Activated CD4-positive, CD25-positive, alpha-beta regulatory T cell treated with anti-CD3 and anti-CD28 coated beads, Interleukin-2, amount 50 U/mL, for 24 hours (primary cell): ENCODE measurements around the gene DDX54.
A peak's percentile ranks its signal among the peaks of the same experiment; 100 is the strongest.
"Not testable (repeated sequence)": the region's sequence is repeated elsewhere in the genome, so short reads cannot be mapped to it uniquely, and the experiment has no call there.

ENCODE experiments used
- ATAC-seq, 2 donors: fragments of 150-1000 bp; cut with Tn5 transposase; one replicate each; pipeline ENCODE4 v1.10.0; 2021; ENCODE audit warnings: mild to moderate bottlenecking in 1 of 2, moderate library complexity in 1 of 2

Gene DDX54

DNA sequence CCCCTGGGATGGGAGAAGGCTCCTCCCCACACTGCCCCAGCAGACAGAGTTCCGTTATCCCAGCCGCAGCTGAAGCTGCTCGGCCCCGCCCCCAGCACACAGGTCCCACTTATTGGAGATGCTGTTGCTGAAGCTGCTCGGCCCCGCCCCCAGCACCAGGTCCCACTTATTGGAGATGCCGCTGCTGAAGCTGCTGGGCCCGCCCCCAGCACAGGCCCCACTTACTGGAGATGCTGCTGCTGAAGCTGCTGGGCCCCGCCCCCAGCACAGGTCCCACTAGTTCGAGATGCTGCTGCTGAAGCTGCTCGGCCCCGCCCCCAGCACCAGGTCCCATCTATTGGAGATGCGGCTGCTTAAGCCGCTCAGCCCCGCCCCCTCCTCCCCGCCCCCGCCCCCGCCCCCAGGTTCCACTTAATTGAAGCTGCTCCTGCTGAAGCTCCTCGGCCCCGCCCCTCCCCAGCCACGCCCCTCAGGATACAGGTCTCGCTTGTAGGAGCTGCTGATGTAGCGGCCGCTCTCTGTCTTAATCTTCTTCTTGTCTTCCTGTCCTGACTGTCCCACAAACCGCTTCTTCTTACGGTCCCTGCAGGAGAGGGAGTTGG lies 23.8 kb downstream of the DDX54 start:
- no peak for ATAC-seq

DNA sequence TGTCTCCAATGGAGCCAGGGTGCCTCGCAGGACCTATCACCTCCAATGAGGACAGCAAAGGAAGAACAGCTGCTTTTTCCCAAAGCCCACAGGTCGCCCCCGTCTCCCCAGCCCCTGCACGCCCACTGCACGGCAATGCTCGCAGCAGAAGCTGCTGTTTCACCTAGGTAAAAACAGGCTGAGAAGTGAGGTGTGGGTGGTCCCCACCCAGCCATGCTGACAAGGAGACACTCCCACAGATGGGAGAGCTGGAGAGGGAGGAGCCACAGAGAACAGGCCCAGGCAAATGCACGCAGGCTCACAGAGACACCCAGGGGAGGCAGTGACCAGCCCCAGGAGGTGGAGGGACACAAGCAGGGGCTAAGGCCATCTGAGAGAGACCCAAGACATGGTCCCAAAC lies 25.3 kb downstream of the DDX54 start:
- ATAC-seq: no peak

DNA sequence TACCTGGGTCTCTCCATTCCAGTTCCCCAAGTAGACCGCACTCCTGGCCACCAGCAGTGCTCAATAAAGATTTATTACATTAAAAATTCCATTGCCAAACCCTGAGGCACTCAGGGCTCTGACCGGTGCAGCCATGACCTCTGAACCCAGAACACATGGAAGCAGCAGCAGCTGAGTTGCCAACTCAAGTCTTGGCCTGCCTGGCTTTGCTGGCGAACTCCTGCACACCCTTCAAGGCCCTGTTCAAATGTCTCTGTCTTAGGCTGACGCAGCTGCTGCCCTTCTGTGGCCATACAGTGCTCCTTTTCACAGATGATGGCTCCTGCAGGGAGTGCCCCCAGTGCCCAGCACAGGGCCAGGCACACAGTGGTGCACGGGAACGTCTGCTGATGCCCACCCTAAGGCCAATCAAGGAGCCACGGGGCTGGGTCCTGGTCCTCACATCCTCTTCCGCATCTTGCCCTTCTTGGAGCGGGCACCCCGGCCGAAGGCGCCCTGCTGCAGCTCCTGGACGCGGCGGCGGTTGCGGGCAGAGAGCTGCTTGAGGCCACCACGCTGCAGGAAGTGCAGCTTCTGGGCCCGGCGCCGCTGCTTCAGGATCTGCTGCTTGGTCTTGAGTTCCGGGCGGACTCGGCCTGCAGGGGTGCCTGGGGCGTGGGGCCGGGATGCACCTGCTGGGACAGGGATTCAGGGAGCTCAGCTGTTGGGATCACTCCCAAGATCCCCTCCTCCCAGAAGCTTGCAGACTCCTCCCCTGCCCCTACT lies 26.7 kb downstream of the DDX54 start:
- no peak for ATAC-seq

DNA sequence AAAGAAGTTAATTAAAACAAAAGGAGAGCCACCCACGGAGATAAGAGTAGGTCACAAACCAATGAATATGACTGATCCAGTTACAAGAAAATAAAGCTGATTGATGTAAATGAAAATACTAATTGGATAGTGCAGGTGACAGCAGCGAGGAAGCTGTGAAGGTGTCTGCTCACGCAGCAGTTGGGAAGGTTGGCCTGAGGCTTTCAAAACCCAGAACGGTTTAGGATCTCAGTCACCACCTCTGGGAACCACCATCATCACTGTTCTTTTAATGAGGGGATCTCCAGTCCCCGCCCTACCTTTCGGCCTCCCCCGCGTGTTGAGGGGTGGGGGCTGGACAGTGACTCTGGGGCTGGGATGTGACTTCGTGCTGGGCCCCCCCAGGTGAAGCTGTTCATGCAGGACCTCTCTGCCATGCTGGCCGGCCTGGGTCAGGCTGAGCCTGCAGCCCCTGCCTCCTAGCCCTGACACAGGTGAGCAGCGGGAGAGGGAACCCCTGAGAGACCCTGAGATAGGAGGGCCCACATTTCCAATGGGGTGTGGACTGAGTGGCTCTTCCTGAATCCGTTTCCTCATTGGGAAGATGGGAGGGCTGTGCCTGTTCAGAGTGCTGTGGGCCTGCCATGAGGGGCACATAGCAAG lies 27.9 kb downstream of the DDX54 start:
- ATAC-seq: no peak

DNA sequence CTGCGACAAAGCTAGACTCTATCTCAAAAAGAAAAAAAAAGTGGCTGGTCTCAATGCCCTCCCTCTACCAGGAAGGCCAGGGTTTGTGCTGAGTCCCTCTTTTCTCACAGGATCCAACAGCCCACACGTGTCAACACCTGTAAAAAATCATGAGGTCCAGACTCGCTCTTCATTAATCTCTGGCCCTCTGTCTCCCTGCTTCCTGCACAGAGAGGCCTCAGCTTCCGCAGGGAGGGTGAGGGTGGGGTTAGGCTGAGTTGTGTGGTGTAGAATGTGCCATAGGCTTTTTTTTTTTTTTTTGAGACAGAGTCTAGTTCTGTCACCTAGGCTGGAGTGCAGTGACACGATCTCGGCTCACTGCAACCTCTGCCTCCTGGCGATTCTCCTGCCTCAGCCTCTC lies 29.6 kb downstream of the DDX54 start:
- ATAC-seq: no peak

DNA sequence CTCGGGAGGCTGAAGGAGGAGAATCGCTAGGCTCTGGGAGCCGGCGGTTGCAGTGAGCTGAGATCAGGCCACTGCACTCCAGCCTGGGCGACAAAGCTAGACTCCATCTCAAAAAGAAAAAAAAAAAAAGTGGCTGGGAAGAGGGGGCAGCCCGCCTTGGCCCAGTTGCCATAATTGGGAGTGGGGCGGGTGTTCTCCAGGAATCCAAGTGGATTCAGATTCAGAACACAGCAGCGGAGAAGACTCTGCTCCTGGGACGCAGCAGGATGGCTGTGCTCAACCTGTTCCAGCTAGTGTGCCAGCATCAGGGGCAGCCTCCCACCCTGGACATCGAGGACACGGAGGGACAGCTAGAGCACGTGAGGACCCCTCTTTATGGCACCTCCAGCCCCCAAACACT lies 30.2 kb downstream of the DDX54 start:
- ATAC-seq: no peak

DNA sequence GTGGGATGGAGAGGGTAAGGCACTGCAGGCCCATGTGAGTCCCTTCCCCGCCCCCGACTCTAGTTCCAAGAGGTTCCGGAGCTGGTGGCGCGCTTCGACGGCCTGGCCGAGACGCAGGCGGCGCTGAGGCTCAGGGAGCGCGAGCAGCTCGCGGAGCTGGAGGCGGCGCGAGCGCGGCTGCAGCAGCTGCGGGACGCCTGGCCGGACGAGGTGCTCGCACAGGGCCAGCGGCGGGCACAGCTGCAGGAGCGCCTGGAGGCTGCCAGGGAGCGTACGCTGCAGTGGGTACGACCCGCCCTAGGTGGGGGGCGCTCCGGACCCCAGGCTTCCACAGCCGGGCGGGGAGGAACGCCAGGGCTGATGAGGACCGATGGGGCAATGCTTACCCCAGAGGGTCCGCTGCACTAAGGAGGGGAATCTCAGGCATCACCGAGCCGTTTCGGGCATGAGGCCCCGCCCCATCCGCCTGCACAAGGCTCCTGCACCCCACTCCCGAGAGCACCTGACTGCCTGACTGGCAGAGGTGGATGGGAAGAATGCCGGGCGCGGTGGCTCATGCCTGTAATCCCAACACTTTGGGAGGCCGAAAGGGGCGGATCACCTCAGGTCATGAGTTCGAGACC lies 30.8 kb downstream of the DDX54 start:
- no peak for ATAC-seq

DNA sequence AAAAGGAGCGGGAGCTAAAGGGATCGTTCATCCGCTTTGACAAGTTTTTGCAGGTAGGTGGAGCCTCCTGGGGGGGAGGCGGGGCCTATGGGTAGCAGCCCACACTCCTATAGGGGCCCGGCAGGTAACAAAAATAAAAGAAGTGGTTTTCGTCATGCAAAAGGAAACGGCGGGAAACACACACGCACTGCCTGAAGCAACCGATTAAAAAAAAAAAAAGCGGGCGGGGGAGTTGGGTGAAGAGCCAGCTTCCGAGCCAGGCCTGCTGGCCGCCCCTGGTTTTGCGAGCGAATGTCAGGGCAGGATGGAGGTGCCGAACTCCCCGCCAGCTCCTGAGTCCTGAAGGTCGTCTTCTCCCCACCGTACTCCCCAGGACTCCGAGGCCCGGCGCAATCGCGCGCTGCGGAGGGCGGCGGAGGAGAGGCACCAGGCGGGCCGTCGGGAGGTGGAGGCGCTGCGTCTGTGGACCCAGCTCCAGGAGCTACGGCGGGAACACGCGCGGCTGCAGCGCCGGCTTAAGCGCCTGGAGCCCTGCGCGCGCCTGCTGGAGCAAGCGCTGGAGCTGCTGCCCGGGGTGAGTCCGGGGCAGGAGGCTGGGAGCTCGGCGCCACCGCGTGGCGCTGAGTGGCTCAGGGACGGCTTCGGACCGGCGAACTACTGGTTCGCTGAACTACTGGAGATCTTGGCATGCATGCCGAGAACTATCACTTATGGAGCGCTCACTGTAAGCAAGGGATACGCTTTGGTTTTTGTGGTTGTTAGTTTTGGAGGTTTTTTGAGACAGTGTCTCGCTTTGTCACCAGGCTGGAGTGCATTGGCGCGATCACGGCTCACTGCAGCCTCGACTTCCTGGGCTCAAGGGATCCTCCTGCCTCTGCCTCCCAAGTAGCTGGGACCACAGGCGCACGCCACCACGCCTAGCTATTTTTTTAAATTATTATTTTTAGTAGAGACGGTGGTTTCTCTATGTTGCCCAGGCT lies 32.2 kb downstream of the DDX54 start:
- peak; percentile 68 to 76 for ATAC-seq

DNA sequence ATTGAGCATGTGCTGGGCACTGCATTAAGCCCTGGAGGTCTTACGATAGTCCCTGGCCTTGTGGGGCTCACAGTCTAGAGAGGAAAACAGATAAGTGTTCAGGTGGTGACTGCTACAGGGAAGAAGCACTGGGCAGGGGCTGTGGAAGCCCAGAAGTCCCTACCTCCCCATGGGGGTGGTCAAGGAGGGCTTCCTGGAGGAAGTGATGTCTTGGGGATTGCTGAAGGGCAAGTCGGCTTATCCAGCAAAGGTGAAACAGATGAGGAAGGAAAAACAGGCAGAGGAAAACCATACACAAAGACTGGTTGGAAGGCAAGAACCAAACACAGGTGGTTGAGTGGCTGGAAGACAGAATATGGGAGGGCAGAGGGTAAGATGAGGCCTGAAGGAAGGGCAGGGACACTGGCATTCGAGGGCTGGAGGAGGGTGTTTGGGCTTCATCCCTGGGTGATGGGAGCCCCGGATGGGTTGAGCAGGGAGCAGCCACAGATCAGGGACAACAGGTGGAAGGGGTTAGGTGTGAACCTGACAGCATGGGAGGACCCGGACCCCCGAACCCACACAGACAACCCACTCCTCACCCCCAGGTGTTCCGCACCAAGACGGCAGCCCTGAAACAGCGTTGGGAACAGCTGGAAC lies 33.0 kb downstream of the DDX54 start:
- ATAC-seq: no peak

DNA sequence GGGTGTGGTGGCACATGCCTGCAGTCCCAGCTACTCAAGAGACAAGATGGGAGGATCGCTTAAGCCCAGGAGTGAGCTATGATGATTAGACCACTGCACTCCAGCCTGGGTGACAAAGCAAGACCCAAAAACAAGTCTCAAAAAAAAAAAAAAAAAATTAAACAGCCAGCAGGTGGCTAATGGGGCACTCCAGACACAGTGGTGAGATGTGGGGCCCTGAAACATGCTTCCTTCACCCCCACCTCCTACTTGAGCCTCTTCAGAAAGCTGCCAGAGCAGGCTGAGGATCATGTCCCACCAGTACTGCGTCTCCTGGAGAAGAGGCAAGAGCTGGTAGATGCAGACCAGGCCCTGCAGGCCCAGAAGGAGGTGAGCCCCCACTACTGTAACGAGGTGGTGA lies 33.6 kb downstream of the DDX54 start:
- ATAC-seq: no peak

DNA sequence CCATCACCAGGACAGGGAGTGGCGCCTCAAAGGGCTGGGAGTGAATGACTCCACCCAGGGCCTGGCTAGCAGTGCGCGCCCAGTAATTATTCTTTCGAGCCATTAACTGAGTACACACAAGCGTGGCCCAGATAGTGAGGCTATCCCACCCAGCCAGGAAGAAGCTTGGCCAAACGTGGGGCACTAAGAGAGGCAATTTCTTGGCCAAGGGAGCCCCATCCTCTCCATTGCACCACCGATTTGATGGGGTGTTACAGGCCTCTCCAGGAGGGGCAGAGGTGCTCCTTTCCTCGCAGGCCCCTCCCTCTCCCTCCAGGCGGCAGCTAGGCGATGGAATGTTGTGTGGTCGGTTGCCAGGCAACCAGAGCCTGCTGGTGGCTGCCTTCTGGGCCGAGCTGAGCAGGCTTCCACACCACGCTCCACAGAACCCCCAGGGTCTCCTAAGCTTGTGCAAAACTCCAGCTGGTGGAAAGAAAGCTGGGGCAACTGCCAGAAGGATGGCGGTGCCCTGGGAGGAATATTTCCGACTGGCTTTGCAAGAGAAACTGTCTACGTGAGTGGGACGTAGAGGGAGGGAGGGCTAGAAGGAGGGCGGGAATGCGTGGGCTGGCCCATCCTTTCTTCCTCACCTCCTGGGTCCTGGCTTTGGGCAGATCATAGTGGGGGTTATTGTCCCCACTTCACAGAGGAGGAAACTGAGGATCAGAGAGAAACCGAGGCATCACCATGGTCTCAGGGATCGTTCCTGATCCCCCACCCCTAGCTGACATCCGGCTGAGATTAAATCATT lies 35.7 kb downstream of the DDX54 start, which contains the start of gene CFAP73:
CFAP73 (plus strand) TSS at position 364 of the 790 bp plus-strand sequence; CDS start at position 498, 134 bp downstream.
- ATAC-seq: no peak

DNA sequence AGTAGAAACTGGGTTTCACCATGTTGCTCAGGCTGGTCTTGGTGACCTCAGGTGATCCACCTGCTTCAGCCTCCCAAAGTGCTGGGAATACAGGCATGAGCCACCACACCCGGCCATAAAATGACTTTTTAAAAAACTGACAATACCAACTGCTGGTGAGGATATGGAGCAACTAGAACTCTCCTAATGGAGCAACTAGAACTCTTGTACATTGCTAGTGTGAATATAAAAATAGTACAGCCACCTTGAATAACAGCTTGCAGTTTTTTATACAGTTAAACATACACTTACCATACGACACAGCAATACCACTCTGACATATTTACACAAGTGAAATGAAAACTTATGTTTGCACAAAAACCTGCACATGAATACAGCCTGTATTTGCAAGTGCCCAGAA lies 38.3 kb downstream of the DDX54 start:
- ATAC-seq: no peak

DNA sequence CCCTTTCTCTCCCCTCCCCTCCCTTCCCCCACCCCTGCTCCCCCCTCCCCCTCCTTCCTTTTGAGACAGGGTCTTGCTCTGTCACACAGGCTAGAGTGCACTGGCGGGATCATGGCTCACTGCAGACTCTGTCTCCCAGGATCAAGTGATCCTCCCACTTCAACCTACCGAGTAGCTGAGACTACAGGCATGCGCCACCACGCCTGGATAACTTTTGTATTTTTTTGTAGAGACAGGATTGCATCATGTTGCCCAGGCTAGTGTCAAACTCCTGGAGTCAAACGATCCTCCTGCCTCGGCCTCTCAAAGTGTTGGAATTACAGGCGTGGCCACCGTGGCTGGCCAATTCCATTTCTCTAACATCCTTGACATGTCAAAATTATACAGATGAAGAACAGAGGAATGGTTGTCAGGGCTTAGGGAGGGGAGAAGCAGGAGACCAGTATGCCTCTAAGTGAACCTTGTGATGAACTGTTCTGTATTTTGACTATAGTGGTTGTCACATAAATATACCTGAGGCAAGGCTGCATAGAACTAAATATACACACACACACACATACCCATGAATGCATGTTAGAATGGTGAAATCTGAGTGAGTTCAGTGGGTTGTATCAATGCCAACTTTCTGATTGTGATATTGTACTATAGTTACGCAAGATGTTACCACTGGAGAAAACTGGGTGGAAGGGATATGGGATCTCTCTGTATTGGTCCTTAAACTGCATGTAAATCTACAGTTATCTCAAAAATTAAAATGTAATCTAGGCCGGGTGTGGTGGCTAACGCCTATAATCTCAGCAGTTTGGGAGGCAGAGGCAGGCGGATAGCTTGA lies 39.3 kb downstream of the DDX54 start:
- ATAC-seq: no peak

DNA sequence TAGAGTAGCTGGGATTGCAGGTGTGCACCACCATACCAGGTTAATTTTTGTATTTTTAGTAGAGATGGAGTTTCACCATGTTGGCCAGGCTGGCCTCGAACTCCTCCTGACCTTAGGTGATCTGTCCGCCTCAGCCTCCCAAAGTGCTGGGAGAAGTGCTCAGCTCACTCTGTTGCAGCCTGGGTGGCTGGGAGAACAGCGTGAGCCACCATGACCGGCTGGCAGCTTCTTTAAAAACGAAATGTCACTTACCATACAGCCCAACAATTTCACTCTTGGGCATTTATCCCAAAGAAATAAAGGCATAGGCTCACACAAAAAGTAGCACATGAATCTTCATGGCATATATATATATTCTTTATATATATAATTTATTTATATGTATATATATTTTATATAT lies 40.5 kb downstream of the DDX54 start:
- ATAC-seq: no peak

DNA sequence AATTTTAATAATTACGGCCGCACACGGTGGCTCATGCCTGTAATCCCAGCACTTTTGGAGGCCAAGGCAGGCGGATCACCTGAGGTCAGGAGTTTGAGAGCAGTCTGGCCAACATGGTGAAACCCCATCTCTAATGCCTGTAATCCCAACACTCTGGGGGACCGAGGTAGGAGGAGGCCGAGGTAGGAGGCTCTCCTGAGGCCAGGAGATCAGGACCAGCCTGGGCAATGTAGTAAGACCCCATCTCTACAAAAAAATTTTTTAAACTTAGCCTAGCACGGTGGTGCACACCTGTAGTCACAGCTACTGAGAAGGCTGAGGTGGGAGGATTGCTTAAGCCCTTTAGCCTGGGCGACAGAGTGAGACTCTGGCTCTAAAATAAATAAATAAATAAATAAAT lies 41.3 kb downstream of the DDX54 start:
- no peak for ATAC-seq

DNA sequence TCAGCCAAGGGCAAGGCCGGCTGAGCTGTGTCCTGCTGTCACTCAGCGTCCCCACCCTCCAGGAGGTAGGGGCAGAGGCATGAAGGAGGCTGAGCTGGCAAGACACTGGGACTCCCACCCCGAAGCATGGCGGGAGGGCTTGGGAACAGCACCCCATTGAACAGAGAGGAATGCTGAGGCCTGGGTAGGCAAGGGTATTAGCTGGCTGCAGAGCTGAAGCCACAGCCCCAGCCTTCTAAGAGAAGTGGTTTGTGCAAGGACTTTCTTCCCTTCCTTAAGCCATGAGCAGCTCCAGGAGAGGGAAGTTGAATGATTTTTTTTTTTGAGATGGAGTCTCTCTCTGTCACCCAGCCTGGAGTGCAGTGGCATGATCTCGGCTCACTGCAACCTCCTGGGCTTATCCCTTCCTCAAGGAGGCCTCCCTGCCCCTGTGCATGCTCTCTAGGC lies 42.4 kb downstream of the DDX54 start:
- no peak for ATAC-seq

DNA sequence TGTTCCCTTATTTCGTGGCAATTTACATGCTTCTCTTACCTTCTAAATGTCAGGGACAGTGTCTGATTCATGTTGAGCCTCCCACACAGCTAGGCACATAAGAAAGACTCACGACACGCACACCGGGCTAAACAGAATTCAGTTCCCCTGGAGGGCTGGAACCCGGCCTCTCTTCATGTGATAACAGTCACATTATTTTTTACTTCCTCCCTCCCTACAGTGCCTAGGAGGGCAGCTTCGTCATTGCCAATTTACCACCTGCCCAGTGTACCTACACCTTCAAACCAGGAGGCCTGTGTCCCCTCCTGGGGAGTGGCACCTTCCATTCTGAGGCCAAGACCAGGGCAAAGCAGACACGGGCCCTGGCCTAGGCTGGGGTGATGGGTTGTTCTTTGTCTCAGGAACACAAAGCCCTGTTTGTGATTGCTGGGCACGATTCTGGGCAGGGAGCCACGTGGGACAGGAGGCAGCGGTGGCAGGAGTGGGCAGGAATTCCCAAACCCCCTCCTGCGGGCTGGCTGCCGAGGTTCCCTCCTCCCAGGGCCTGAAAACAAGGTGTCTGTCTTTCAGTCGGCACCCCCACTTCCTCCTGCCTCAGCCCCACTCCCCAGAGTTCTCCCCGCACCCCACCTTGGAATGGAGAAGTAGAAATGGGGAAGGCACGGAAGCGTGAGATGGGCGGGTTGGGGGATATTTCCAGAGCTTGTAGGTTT lies 42.9 kb downstream of the DDX54 start:
- ATAC-seq: peak; percentile 89 to 92

DNA sequence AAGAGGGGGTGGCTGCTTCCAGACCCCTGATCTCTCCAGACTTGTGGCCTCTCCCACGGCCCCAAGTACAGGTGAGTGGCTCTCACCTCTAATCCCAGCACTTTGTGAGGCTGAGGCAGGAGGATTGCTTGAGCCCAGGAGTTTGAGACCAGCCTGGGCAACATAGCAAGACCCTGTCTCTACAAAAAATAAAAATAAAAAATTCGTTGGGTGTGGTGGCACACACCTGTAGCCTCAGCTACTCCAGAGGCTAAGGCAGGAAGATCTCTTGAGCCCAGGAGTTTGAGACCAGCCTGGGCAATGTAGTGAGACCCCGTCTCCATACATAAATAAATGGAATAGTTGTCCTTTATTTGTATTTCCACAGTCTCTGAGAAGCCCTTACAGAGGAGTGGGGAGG lies 43.6 kb downstream of the DDX54 start:
- not testable (repeated sequence) for ATAC-seq

DNA sequence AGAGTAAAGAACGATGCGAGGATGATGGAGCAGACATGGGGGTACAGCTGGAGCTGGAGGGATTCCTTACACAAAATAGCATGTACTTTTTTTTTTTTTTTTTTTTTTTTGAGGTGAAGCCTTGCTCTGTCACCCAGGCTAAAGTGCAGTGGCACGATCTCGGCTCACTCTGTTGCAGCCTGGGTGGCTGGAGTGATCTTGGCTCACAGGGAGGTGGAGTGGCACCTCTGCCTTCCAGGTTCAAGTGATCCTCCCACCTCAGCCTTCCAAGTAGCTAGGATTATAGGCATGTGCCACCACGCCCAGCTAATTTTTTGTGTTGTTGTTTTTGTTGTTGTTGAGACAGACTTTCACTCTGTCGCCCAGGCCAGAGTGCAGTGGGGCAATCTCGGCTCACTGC lies 44.6 kb downstream of the DDX54 start:
- no peak for ATAC-seq
